ENCODE measurements around the gene SREBF2. TPM values are rescaled to one million over a fixed set of nuclear protein-coding genes. Genes with fewer than 3 reads are reported as not detected.
A peak's percentile ranks its signal among the peaks of the same experiment; 100 is the strongest.

The SREBF2 gene
- total RNA-seq, 1 donor from 2014 or later: 119 TPM

- H3K4me3 Mint-ChIP-seq (ENCODE audit: unreplicated experiment): no peak overlapping the region
- H3K9me3 Mint-ChIP-seq (ENCODE audit: unreplicated experiment): no peaks in the 10 kb centered on the region
- H3K27ac Mint-ChIP-seq (ENCODE audit: unreplicated experiment): no peak overlapping the region
- no peak for DNase-seq (ENCODE audit: extremely low spot score, unreplicated experiment)
- no peaks in the 10 kb centered on the region for H3K27me3 Mint-ChIP-seq (ENCODE audit: unreplicated experiment)
- TF ChIP-seq, protein P1, sequence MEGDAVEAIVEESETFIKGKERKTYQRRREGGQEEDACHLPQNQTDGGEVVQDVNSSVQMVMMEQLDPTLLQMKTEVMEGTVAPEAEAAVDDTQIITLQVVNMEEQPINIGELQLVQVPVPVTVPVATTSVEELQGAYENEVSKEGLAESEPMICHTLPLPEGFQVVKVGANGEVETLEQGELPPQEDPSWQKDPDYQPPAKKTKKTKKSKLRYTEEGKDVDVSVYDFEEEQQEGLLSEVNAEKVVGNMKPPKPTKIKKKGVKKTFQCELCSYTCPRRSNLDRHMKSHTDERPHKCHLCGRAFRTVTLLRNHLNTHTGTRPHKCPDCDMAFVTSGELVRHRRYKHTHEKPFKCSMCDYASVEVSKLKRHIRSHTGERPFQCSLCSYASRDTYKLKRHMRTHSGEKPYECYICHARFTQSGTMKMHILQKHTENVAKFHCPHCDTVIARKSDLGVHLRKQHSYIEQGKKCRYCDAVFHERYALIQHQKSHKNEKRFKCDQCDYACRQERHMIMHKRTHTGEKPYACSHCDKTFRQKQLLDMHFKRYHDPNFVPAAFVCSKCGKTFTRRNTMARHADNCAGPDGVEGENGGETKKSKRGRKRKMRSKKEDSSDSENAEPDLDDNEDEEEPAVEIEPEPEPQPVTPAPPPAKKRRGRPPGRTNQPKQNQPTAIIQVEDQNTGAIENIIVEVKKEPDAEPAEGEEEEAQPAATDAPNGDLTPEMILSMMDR (IDR thresholded peaks at IDR 0.05): no peak
- H3K36me3 Mint-ChIP-seq (ENCODE audit: unreplicated experiment): no peaks in the 10 kb centered on the region
- H3K4me1 Mint-ChIP-seq (ENCODE audit: unreplicated experiment): peaks cover 47% of the 10 kb centered on the region
Measured at GRCh38 chr22:41848468-41848867, 15.6 kb downstream of the SREBF2 start.

GRCh38 chr22:41856469-41856868 is 23.6 kb downstream of the SREBF2 start:
- peak overlapping the region; percentile 77 for H3K27ac Mint-ChIP-seq (ENCODE audit: unreplicated experiment)
- H3K36me3 Mint-ChIP-seq (ENCODE audit: unreplicated experiment): no peaks in the 10 kb centered on the region
- peaks cover 55% of the 10 kb centered on the region for H3K4me1 Mint-ChIP-seq (ENCODE audit: unreplicated experiment)
- no peak for DNase-seq (ENCODE audit: extremely low spot score, unreplicated experiment)
- H3K4me3 Mint-ChIP-seq (ENCODE audit: unreplicated experiment): no peak overlapping the region
- TF ChIP-seq, protein P1 (IDR thresholded peaks at IDR 0.05): no peak
- no peaks in the 10 kb centered on the region for H3K27me3 Mint-ChIP-seq (ENCODE audit: unreplicated experiment)
- no peaks in the 10 kb centered on the region for H3K9me3 Mint-ChIP-seq (ENCODE audit: unreplicated experiment)

GRCh38 chr22:41857155-41857859 is 24.4 kb downstream of the SREBF2 start:
- Mint-ChIP-seq H3K36me3 (ENCODE audit: unreplicated experiment) (no peaks in the 10 kb centered on the region), H3K4me3 (ENCODE audit: unreplicated experiment) (no peak overlapping the region), H3K4me1 (ENCODE audit: unreplicated experiment) (peaks cover 60% of the 10 kb centered on the region), H3K9me3 (ENCODE audit: unreplicated experiment) (no peaks in the 10 kb centered on the region), H3K27ac (ENCODE audit: unreplicated experiment) (peak overlapping the region; percentile 77), H3K27me3 (ENCODE audit: unreplicated experiment) (no peaks in the 10 kb centered on the region)
- TF ChIP-seq, protein P1 (IDR thresholded peaks at IDR 0.05): peak; percentile 63
- DNase-seq (ENCODE audit: extremely low spot score, unreplicated experiment): no peak

- peaks cover 65% of the 10 kb centered on the region for H3K4me1 Mint-ChIP-seq (ENCODE audit: unreplicated experiment)
- H3K27me3 Mint-ChIP-seq (ENCODE audit: unreplicated experiment): no peaks in the 10 kb centered on the region
- no peak for DNase-seq (ENCODE audit: extremely low spot score, unreplicated experiment)
- no peaks in the 10 kb centered on the region for H3K9me3 Mint-ChIP-seq (ENCODE audit: unreplicated experiment)
- peak overlapping the region; percentile 77 for H3K27ac Mint-ChIP-seq (ENCODE audit: unreplicated experiment)
- TF ChIP-seq, protein P1 (IDR thresholded peaks at IDR 0.05): no peak
- H3K36me3 Mint-ChIP-seq (ENCODE audit: unreplicated experiment): no peaks in the 10 kb centered on the region
- no peak overlapping the region for H3K4me3 Mint-ChIP-seq (ENCODE audit: unreplicated experiment)
Measured at GRCh38 chr22:41857860-41858199, 24.9 kb downstream of the SREBF2 start.

GRCh38 chr22:41862160-41862529 is 29.2 kb downstream of the SREBF2 start:
- no peak for DNase-seq (ENCODE audit: extremely low spot score, unreplicated experiment)
- TF ChIP-seq, protein P1 (IDR thresholded peaks at IDR 0.05): no peak
- Mint-ChIP-seq H3K36me3 (ENCODE audit: unreplicated experiment) (no peaks in the 10 kb centered on the region), H3K9me3 (ENCODE audit: unreplicated experiment) (no peaks in the 10 kb centered on the region), H3K27me3 (ENCODE audit: unreplicated experiment) (no peaks in the 10 kb centered on the region), H3K4me1 (ENCODE audit: unreplicated experiment) (peaks cover 51% of the 10 kb centered on the region), H3K4me3 (ENCODE audit: unreplicated experiment) (no peak overlapping the region), H3K27ac (ENCODE audit: unreplicated experiment) (peak overlapping the region; percentile 48)
